ENCODE data around the gene ZDHHC11B. TPM values are rescaled to one million over a fixed set of nuclear protein-coding genes. Genes with fewer than 3 reads are reported as not detected.
"Not testable (repeated sequence)": the region's sequence is repeated elsewhere in the genome, so short reads cannot be mapped to it uniquely, and the experiment has no call there.

Gene ZDHHC11B
- total RNA-seq, 2 experiments from 2014 or later: 0.35 to 0.87 TPM

GRCh38 chr5:723309-723708 lies 61.2 kb downstream of the ZDHHC11B start:
- POLR2A ChIA-PET; H3K27ac Mint-ChIP-seq; H3K4me3 Mint-ChIP-seq; H3K4me1 Mint-ChIP-seq; H3K36me3 Mint-ChIP-seq (ENCODE audit: low read depth); DNase-seq; CTCF ChIA-PET: not testable (repeated sequence)
- H3K9me3 Mint-ChIP-seq: peaks cover 12% of the 10 kb centered on the region
- H3K27me3 Mint-ChIP-seq: peaks cover 26% of the 10 kb centered on the region

DNA sequence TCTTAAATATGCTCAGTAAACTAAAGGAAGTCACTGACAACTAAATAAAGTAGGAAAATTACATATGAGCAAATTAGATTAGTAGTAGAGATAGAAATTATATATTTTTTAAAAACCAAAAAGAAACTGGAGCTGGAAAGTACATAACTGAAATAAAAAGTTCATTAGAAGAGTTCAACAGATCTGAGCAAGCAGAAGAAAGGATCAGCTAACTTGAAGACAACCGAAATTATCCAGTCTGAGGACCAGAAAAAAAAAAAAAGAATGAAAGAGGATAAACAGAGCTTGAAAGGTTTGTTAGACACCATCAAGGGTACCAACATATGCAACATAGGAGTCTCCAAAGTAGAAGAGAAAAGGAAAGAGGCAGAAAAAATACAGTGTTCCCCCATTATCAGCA lies 65.2 kb downstream of the ZDHHC11B start:
- CTCF ChIA-PET; POLR2A ChIA-PET; H3K27ac Mint-ChIP-seq; H3K4me1 Mint-ChIP-seq; DNase-seq; H3K36me3 Mint-ChIP-seq (ENCODE audit: low read depth); H3K4me3 Mint-ChIP-seq: not testable (repeated sequence)
- Mint-ChIP-seq H3K27me3 (peaks cover 33% of the 10 kb centered on the region), H3K9me3 (peaks cover 14% of the 10 kb centered on the region)

DNA sequence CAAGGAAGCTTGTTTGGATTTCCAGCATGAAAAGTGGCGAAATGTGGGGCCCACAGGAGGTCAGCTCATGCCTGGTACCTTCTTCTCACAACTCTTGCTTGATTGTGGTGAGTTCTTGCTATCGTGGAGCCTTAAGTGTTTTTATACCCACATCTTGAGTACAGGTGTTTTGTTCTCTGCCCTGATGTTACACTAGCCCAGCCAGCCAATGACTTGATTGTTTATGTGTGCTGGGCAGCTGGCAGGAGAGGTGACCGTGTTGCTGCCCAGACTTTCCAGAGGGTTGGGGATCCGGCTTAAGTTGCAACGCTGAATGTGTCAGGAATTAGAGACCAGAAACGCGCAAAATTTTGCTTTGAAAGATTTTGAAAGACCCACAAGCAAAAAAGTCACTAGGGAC lies 67.4 kb downstream of the ZDHHC11B start:
- Mint-ChIP-seq H3K4me3 (no peak overlapping the region), H3K27me3 (peaks cover 37% of the 10 kb centered on the region), H3K36me3 (ENCODE audit: low read depth) (no peaks in the 10 kb centered on the region), H3K4me1 (no peaks in the 10 kb centered on the region), H3K9me3 (peaks cover 14% of the 10 kb centered on the region), H3K27ac (no peak overlapping the region)
- CTCF ChIA-PET: no interaction called here
- POLR2A ChIA-PET: no interaction called here
- DNase-seq: no peak

DNA sequence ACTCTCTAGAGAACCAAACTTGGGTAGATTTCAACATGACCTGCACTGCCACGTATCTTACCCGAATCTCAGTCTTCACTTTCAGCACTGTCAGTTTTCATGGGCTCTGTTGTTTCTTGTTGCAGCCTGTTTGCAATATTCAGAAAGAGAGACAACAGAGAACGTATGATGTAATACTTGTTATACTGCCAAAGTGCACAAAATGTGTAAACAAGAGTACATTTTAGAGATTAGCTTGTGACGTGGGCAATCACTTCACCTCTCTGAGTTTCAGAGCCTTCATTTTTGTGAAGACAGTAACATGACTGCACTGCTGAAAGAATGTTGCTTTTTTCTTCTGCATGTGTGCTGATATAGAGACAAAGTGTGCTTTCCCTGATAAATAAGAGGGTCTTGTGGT lies 67.8 kb downstream of the ZDHHC11B start:
- peaks cover 35% of the 10 kb centered on the region for H3K27me3 Mint-ChIP-seq
- DNase-seq; POLR2A ChIA-PET; H3K4me1 Mint-ChIP-seq; H3K36me3 Mint-ChIP-seq (ENCODE audit: low read depth); CTCF ChIA-PET; H3K4me3 Mint-ChIP-seq; H3K27ac Mint-ChIP-seq: not testable (repeated sequence)
- H3K9me3 Mint-ChIP-seq: peaks cover 14% of the 10 kb centered on the region

DNA sequence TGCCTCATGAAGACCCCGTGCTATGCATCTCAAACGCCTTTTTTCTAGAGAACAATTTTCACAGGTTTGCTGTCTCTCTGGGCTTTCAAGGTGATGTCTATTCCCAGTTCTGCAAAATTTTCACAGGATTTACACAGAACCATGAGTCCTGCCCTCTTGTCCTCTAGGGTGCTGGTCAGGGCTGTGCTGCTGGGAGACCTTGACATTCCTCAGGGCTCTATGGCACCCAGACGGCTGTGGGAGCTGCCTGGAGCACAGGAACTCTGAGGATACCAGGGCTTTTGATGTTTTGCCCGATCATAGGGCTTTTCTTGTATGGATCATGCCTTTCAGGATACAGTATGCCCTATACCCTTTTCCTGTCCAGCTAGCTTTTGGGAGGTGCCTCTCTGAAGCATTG lies 68.9 kb downstream of the ZDHHC11B start:
- H3K27me3 Mint-ChIP-seq: peaks cover 32% of the 10 kb centered on the region

DNA sequence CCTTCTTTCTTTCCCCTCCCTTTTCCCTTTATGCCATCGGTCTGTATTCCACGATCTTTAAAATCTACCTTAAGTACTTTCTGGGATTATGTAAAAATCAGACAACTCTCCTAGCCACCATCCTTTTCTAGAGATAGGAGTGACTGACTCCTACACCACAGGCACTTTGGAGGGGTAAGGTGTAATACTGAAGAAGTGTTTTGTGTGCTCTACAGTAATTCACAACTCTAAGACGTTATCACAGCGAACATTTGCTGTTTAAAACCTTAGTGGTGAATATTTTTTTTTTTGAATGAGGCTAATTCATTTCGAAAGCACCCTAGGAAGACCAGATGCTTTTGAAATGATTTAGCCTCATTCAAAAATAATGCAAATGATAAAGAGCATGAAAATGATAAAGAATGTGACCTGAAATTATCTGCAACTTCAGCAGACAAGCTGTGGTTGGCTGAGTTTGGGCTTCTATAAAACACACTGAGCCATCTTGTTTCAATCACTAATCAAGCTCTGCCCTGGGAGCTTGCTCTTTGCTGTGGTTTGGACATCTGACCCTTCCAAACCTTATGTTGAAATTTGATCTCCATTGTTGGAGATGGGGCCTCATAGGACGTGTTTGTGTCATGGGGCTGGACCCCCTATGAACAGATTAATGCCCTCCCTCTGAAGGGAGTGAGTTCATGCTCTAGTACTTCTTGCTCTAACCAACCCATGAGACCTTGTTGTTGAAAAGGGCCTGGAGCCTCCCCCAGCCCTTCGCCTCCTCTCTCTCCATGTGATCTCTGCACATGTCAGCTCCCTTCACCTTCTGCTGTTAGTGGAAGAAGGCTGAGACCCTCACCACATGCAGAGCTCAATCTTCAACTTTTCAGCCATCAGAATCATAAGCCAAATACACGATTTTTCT lies 70.1 kb downstream of the ZDHHC11B start:
- Mint-ChIP-seq H3K9me3 (peaks cover 20% of the 10 kb centered on the region), H3K27me3 (peaks cover 26% of the 10 kb centered on the region)
- DNase-seq; H3K27ac Mint-ChIP-seq; POLR2A ChIA-PET; H3K4me3 Mint-ChIP-seq; H3K36me3 Mint-ChIP-seq (ENCODE audit: low read depth); H3K4me1 Mint-ChIP-seq; CTCF ChIA-PET: not testable (repeated sequence)

More for the DNA sequence above, 68.9 kb downstream of the ZDHHC11B start:
- H3K4me3 Mint-ChIP-seq; H3K27ac Mint-ChIP-seq; POLR2A ChIA-PET; H3K36me3 Mint-ChIP-seq (ENCODE audit: low read depth); CTCF ChIA-PET; H3K4me1 Mint-ChIP-seq; DNase-seq: not testable (repeated sequence)
- H3K9me3 Mint-ChIP-seq: peaks cover 23% of the 10 kb centered on the region

- H3K36me3 Mint-ChIP-seq (ENCODE audit: low read depth); H3K4me3 Mint-ChIP-seq; H3K4me1 Mint-ChIP-seq; H3K27ac Mint-ChIP-seq; DNase-seq; POLR2A ChIA-PET; CTCF ChIA-PET: not testable (repeated sequence)
- H3K9me3 Mint-ChIP-seq: peaks cover 14% of the 10 kb centered on the region
- H3K27me3 Mint-ChIP-seq: peaks cover 21% of the 10 kb centered on the region
Measured at GRCh38 chr5:713686-714085, 70.8 kb downstream of the ZDHHC11B start.

GRCh38 chr5:708848-709517 lies 75.5 kb downstream of the ZDHHC11B start:
- POLR2A ChIA-PET; H3K27me3 Mint-ChIP-seq; H3K4me1 Mint-ChIP-seq; H3K4me3 Mint-ChIP-seq; H3K27ac Mint-ChIP-seq; CTCF ChIA-PET; H3K36me3 Mint-ChIP-seq (ENCODE audit: low read depth); DNase-seq: not testable (repeated sequence)
- H3K9me3 Mint-ChIP-seq: peaks cover 11% of the 10 kb centered on the region

- H3K9me3 Mint-ChIP-seq: peaks cover 11% of the 10 kb centered on the region
- H3K4me3 Mint-ChIP-seq; H3K36me3 Mint-ChIP-seq (ENCODE audit: low read depth); CTCF ChIA-PET; DNase-seq; H3K4me1 Mint-ChIP-seq; POLR2A ChIA-PET; H3K27ac Mint-ChIP-seq; H3K27me3 Mint-ChIP-seq: not testable (repeated sequence)
Measured at GRCh38 chr5:708374-708773, 76.2 kb downstream of the ZDHHC11B start.

GRCh38 chr5:706127-706526 lies 78.4 kb downstream of the ZDHHC11B start:
- peaks cover 12% of the 10 kb centered on the region for H3K27me3 Mint-ChIP-seq
- H3K4me1 Mint-ChIP-seq; CTCF ChIA-PET; DNase-seq; H3K9me3 Mint-ChIP-seq; H3K36me3 Mint-ChIP-seq (ENCODE audit: low read depth); H3K27ac Mint-ChIP-seq; POLR2A ChIA-PET; H3K4me3 Mint-ChIP-seq: not testable (repeated sequence)

- DNase-seq; H3K4me3 Mint-ChIP-seq; POLR2A ChIA-PET; CTCF ChIA-PET; H3K36me3 Mint-ChIP-seq (ENCODE audit: low read depth); H3K9me3 Mint-ChIP-seq; H3K27ac Mint-ChIP-seq; H3K4me1 Mint-ChIP-seq: not testable (repeated sequence)
- peaks cover 36% of the 10 kb centered on the region for H3K27me3 Mint-ChIP-seq
Measured at GRCh38 chr5:696753-697702, 87.5 kb downstream of the ZDHHC11B start.

GRCh38 chr5:696191-696590 lies 88.3 kb downstream of the ZDHHC11B start:
- DNase-seq; H3K4me3 Mint-ChIP-seq; H3K9me3 Mint-ChIP-seq; H3K36me3 Mint-ChIP-seq (ENCODE audit: low read depth); CTCF ChIA-PET; H3K4me1 Mint-ChIP-seq; POLR2A ChIA-PET; H3K27ac Mint-ChIP-seq: not testable (repeated sequence)
- H3K27me3 Mint-ChIP-seq: peaks cover 31% of the 10 kb centered on the region

DNA sequence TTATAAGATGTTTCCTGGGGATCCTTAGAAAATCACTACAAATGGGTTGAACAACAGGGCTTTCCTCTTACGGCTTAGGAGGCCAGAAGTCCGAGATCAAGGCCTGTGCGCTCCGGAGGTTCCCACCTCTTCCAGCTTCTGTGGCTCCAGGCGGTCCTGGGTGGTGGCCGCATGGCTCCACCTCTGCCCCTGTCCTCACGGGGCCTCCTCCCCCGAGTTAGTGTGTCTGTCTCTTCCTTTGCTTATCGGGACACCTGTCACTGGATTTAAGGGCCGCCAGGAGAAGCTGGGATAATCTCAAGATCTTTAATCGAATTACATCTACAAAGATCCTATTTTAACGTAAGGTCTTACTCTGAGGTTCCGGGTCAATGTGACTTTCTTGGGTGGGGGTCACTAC lies 89.1 kb downstream of the ZDHHC11B start:
- H3K27me3 Mint-ChIP-seq: peaks cover 27% of the 10 kb centered on the region
- CTCF ChIA-PET; H3K27ac Mint-ChIP-seq; POLR2A ChIA-PET; H3K4me3 Mint-ChIP-seq; H3K36me3 Mint-ChIP-seq (ENCODE audit: low read depth); H3K9me3 Mint-ChIP-seq; H3K4me1 Mint-ChIP-seq; DNase-seq: not testable (repeated sequence)

Measured in activated CD4-positive, alpha-beta T cell treated with anti-CD3 and anti-CD28 coated beads, Interleukin-2, amount 10 ng/mL, durations not matched to agents 7 days and 5 days (primary cell).